Upper lobe of left lung (tissue), 4 donors: ENCODE measurements around the gene NIPBL.

ENCODE experiments used
- EP300 ChIP-seq, 4 donors: sonication (generic); formaldehyde crosslinking; IDR thresholded peaks; one replicate each; pipeline ENCODE4 v1.5.1; 2017; ENCODE audit warnings: antibody characterized with exemption in 4 of 4, control low read depth in 2 of 4
- TF ChIP-seq, protein P1 (sequence below), 6 experiments: fragments of 450-650 bp in 4 of 6; fragments of 200-600 bp in 2 of 6; sonication (generic) in 2 of 6; IDR thresholded peaks; one replicate each; pipeline ENCODE4 v1.5.1; 2016 to 2019; ENCODE audit warnings: antibody characterized with exemption in 6 of 6

GRCh38 chr5:37055383-37055990 is 178.9 kb downstream of the NIPBL start:
- TF ChIP-seq, protein P1, sequence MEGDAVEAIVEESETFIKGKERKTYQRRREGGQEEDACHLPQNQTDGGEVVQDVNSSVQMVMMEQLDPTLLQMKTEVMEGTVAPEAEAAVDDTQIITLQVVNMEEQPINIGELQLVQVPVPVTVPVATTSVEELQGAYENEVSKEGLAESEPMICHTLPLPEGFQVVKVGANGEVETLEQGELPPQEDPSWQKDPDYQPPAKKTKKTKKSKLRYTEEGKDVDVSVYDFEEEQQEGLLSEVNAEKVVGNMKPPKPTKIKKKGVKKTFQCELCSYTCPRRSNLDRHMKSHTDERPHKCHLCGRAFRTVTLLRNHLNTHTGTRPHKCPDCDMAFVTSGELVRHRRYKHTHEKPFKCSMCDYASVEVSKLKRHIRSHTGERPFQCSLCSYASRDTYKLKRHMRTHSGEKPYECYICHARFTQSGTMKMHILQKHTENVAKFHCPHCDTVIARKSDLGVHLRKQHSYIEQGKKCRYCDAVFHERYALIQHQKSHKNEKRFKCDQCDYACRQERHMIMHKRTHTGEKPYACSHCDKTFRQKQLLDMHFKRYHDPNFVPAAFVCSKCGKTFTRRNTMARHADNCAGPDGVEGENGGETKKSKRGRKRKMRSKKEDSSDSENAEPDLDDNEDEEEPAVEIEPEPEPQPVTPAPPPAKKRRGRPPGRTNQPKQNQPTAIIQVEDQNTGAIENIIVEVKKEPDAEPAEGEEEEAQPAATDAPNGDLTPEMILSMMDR (IDR thresholded peaks at IDR 0.05) = no peak
- no peak for TF ChIP-seq EP300 (IDR thresholded peaks at IDR 0.05)
